SK-N-SH (cell line): Measurements from ENCODE around the gene LRP5. TPM values are rescaled to one million over a fixed set of nuclear protein-coding genes. Genes with fewer than 3 reads are reported as not detected.

Source experiments
- CTCF ChIA-PET: fragments of 300-600, 350-600 bp; formaldehyde crosslinking; extraction: SDS; loops from one replicate; lab custom pipeline; 2021; lab: Yijun Ruan, JAX
- POLR2A ChIA-PET: fragments of 350-600 bp; sonication (Branson Sonifier 250); formaldehyde crosslinking; extraction: SDS; loops from one replicate; lab custom pipeline; 2020; ENCODE audit warnings: antibody characterized with exemption, inconsistent platforms; lab: Yijun Ruan, JAX
- DNase-seq: peaks from one replicate; pipeline ENCODE4 v3.0.0; 2012
- H2AFZ ChIP-seq: fragments of 200-600 bp; sonication (generic); 2 replicates; pipeline ENCODE4 v1.8.1; 2016; ENCODE audit warnings: antibody characterized with exemption, mild to moderate bottlenecking, low read depth
- H3F3A ChIP-seq: fragments of 200-600 bp; sonication (generic); replicated peaks from 2 replicates; pipeline ENCODE3; 2016; ENCODE audit warnings: antibody characterized with exemption, mild to moderate bottlenecking; ENCODE audit not compliant: insufficient read depth
- H3K27ac ChIP-seq, 2 experiments: fragments of 200-500 bp in 1 of 2; fragments of 200-600 bp in 1 of 2; sonication (Bioruptor generic) in 1 of 2; sonication (generic), shearing (Covaris generic) in 1 of 2; 2 replicates each; pipeline versions ENCODE4 v1.5.1 to v1.6.1; 2014 to 2016; ENCODE audit warnings: low read depth in 2 of 2, inconsistent platforms in 1 of 2, low read length in 1 of 2, mild to moderate bottlenecking in 1 of 2, mixed read lengths in 1 of 2
- H3K27me3 ChIP-seq: fragments of 200-600 bp; sonication (generic), shearing (Covaris generic); 2 replicates; pipeline ENCODE4 v1.6.1; 2016; ENCODE audit warnings: mixed run types; ENCODE audit not compliant: insufficient read depth
- H3K36me3 ChIP-seq, 2 experiments: fragments of 200-500 bp in 1 of 2; fragments of 200-600 bp in 1 of 2; sonication (Bioruptor generic) in 1 of 2; sonication (generic) in 1 of 2; replicated peaks in 1 of 2; 2 replicates each; pipeline versions ENCODE3 to v1.5.1; 2014 to 2016; ENCODE audit warnings: low read length in 1 of 2, mild to moderate bottlenecking in 1 of 2; ENCODE audit not compliant: insufficient read depth in 2 of 2, control insufficient read depth in 1 of 2
- H3K4me1 ChIP-seq, 2 experiments: fragments of 200-500 bp in 1 of 2; fragments of 200-600 bp in 1 of 2; sonication (Bioruptor generic) in 1 of 2; sonication (generic), shearing (Covaris generic) in 1 of 2; 2 replicates each; pipeline versions ENCODE4 v1.5.1 to v1.6.1; 2014 to 2016; ENCODE audit warnings: low read depth in 1 of 2, low read length in 1 of 2, mixed run types in 1 of 2; ENCODE audit not compliant: insufficient read depth in 2 of 2, control insufficient read depth in 1 of 2
- H3K4me2 ChIP-seq: fragments of 200-600 bp; sonication (generic), shearing (Covaris generic); 2 replicates; pipeline ENCODE4 v1.6.1; 2017; ENCODE audit warnings: mixed run types
- H3K4me3 ChIP-seq, 2 experiments: fragments of 200-500 bp in 1 of 2; fragments of 200-600 bp in 1 of 2; sonication (Bioruptor generic) in 1 of 2; sonication (generic), shearing (Covaris generic) in 1 of 2; 2 replicates each; pipeline versions ENCODE4 v1.5.1 to v1.8.1; 2014 to 2016; ENCODE audit warnings: low read depth in 2 of 2, inconsistent platforms in 1 of 2, low read length in 1 of 2, mild to moderate bottlenecking in 1 of 2, mixed read lengths in 1 of 2, moderate library complexity in 1 of 2
- H3K79me2 ChIP-seq: fragments of 200-600 bp; sonication (generic); 2 replicates; pipeline ENCODE4 v1.8.1; 2017; ENCODE audit warnings: mild to moderate bottlenecking; ENCODE audit not compliant: insufficient read depth
- H3K9ac ChIP-seq: fragments of 200-600 bp; sonication (generic); 2 replicates; pipeline ENCODE4 v1.6.1; 2017; ENCODE audit warnings: mixed run types
- H3K9me2 ChIP-seq: fragments of 200-600 bp; sonication (generic); 2 replicates; pipeline ENCODE4 v1.6.1; 2017; ENCODE audit warnings: mixed run types
- H3K9me3 ChIP-seq: fragments of 200-600 bp; sonication (generic); 2 replicates; pipeline ENCODE4 v1.6.1; 2017; ENCODE audit warnings: mixed run types, mild to moderate bottlenecking, moderate library complexity
- H4K20me1 ChIP-seq: fragments of 200-600 bp; sonication (generic); 2 replicates; pipeline ENCODE4 v1.6.1; 2017; ENCODE audit warnings: mild to moderate bottlenecking, mixed run types; ENCODE audit not compliant: insufficient read depth
- EP300 ChIP-seq, 2 experiments: IDR thresholded peaks; 2 replicates each; pipeline versions ENCODE4 v1.4.0 to v1.6.1; 2012; ENCODE audit warnings: borderline replicate concordance in 1 of 2, low read depth in 1 of 2, low read length in 1 of 2
- EZH2phosphoT487 ChIP-seq: fragments of 200-600 bp; sonication (generic); IDR thresholded peaks from 2 replicates; pipeline ENCODE4 v1.6.1; 2017; ENCODE audit warnings: low read depth, mixed run types, mild to moderate bottlenecking, antibody characterized with exemption, moderate library complexity, borderline replicate concordance
- GABPA ChIP-seq: IDR thresholded peaks from 2 replicates; pipeline ENCODE4 v1.4.0; 2012; ENCODE audit warnings: low read depth, mild to moderate bottlenecking
- GATA2 ChIP-seq: sonication (generic); formaldehyde crosslinking; IDR thresholded peaks from 2 replicates; pipeline ENCODE4 v1.5.0; 2020; ENCODE audit warnings: mild to moderate bottlenecking, missing genetic modification reagents
- MEF2A ChIP-seq: IDR thresholded peaks from 2 replicates; pipeline ENCODE4 v1.4.0; 2012; ENCODE audit warnings: low read depth, borderline replicate concordance
- MXI1 ChIP-seq: IDR thresholded peaks from 2 replicates; pipeline ENCODE4 v1.6.1; 2012; ENCODE audit warnings: mild to moderate bottlenecking, low read depth, low read length, improper control_type of control experiment
- NRF1 ChIP-seq: IDR thresholded peaks from 2 replicates; pipeline ENCODE4 v1.6.1; 2012; ENCODE audit warnings: low read depth, mild to moderate bottlenecking, low read length
- RFX5 ChIP-seq: IDR thresholded peaks from 2 replicates; pipeline ENCODE4 v1.6.1; 2012; ENCODE audit warnings: mild to moderate bottlenecking, improper control_type of control experiment, low read length
- YY1 ChIP-seq: IDR thresholded peaks from 2 replicates; pipeline ENCODE4 v1.4.0; 2012; ENCODE audit warnings: low read depth, mild to moderate bottlenecking
- WGBS: methylation state at CpG from one replicate; pipeline ENCODE4 v1.1.6; 2017; ENCODE audit warnings: low lambda C conversion rate; 5-methylcytosine and 5-hydroxymethylcytosine counted together
- polyA plus RNA-seq, 3 experiments: library from polyadenylated mRNA; depleted of rRNA; stranded (reverse); fragments of >200 nt; gene quantifications; 2 replicates each; pipeline ENCODE4 v1.2.3, GENCODE V29; 2012
- TF ChIP-seq, protein P1 (sequence below): fragments of 150-350 bp; IDR thresholded peaks from 2 replicates; pipeline ENCODE4 v1.6.1; 2017; ENCODE audit warnings: antibody characterized with exemption, low read length, low read depth, borderline replicate concordance
- TF ChIP-seq, protein P2 (sequence below): IDR thresholded peaks from 2 replicates; pipeline ENCODE4 v1.4.0; 2012; ENCODE audit warnings: low read depth, borderline replicate concordance
- TF ChIP-seq, protein P3 (sequence below): IDR thresholded peaks from 2 replicates; pipeline ENCODE4 v1.6.1; 2012; ENCODE audit warnings: mild to moderate bottlenecking, low read depth, low read length, moderate library complexity
- TF ChIP-seq, protein P4 (sequence below): IDR thresholded peaks from 2 replicates; pipeline ENCODE4 v1.4.0; 2012; ENCODE audit warnings: low read depth
- TF ChIP-seq, protein P5 (sequence below): fragments of 150-350 bp; IDR thresholded peaks from 2 replicates; pipeline ENCODE4 v1.6.1; 2016; ENCODE audit warnings: mild to moderate bottlenecking, low read depth, low read length
- TF ChIP-seq, protein P6 (sequence below): IDR thresholded peaks from 2 replicates; pipeline ENCODE4; 2012

Gene LRP5
- polyA plus RNA-seq, 1 of the 3 experiments (the other 2 are of a cell fraction) = 15.0 TPM

DNA sequence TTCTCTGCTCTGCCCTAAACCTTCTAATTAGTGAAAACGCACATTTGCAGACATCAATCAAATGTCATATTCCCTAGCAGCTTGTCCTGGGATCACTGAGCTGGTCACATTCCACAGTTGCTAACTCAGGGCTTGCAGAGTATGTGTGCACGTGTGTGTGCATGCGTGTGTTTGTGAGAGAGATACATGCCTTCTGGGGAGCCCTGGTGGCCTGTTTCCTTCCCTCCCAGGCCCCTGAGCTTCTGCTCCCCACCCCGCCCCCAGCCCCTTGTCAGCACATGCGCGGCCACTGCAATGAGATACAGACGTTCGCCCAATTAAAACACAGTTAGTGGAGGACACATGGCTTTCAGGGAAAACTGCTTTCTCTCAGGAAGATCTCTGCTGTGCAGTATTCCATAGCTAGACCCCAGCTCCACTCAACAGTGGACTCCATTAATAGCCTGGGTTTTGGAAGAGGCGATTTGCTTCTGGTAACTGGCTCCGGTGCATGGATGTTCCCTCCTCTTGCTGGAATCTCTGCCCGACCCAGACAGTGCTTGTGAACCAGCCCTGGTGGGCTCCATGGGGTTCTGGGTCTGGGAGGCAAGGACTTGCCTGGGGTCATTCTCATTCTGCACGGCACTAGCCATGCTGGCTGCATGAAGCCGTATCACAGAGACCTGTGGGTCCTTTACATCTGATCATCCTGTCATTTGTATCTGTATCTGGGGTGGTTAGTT lies 17.7 kb downstream of the LRP5 start:
- Histone ChIP-seq H3K9me2 (no peaks in the 10 kb centered on the region), H3K27ac (peak overlapping the region in 1 of 2 experiments; percentile 90; a peak in 2 of 4 replicates), H3K9me3 (no peaks in the 10 kb centered on the region), H3K4me2 (peak overlapping the region; percentile 26; the same call in 1 of the 2 replicates)
- WGBS = 74% methylated on average over 9 of the region's 13 CpGs
- peak; percentile 46; the same call in 1 of the 2 replicates for TF ChIP-seq NRF1
- TF ChIP-seq EP300 (IDR thresholded peaks at IDR 0.05; ENCODE audit: borderline replicate concordance in 1 of 2, low read depth in 1 of 2, low read length in 1 of 2) = peak in 1 of 2 experiments; percentile 5; a peak in 1 of 4 replicates
- TF ChIP-seq, protein P1, sequence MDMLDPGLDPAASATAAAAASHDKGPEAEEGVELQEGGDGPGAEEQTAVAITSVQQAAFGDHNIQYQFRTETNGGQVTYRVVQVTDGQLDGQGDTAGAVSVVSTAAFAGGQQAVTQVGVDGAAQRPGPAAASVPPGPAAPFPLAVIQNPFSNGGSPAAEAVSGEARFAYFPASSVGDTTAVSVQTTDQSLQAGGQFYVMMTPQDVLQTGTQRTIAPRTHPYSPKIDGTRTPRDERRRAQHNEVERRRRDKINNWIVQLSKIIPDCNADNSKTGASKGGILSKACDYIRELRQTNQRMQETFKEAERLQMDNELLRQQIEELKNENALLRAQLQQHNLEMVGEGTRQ = no peak
- TF ChIP-seq MXI1 = peak; percentile 92; the same call in 1 of the 2 replicates
- TF ChIP-seq, all 33 proteins: peak for 3
- DNase-seq = peak; percentile 83
- Histone ChIP-seq H3K4me3 (no peak overlapping the region), H3K9ac (no peak overlapping the region), H3K4me1 (peaks cover 10 to 65% of the 10 kb centered on the region in 2 experiments; a peak in 3 of 4 replicates), H3K79me2 (peaks cover 32% of the 10 kb centered on the region), H2AFZ (no peak overlapping the region), H3K27me3 (no peaks in the 10 kb centered on the region), H3F3A (no peaks in the 10 kb centered on the region), H3K36me3 (no peaks in the 10 kb centered on the region), H4K20me1 (no peaks in the 10 kb centered on the region)
- ChIA-PET CTCF (interaction anchor here (1.1 to 1.5 kb wide), 5 partner anchors 32 to 73 kb away, joined by 3 to 9 read pairs (median 4); no protein-coding TSS in a partner anchor), POLR2A (interaction anchor here (1.0 to 1.3 kb wide), 2 partner anchors 43 to 58 kb away, joined by 3 to 12 read pairs; partner anchors contain the start of gene C11orf24)

DNA sequence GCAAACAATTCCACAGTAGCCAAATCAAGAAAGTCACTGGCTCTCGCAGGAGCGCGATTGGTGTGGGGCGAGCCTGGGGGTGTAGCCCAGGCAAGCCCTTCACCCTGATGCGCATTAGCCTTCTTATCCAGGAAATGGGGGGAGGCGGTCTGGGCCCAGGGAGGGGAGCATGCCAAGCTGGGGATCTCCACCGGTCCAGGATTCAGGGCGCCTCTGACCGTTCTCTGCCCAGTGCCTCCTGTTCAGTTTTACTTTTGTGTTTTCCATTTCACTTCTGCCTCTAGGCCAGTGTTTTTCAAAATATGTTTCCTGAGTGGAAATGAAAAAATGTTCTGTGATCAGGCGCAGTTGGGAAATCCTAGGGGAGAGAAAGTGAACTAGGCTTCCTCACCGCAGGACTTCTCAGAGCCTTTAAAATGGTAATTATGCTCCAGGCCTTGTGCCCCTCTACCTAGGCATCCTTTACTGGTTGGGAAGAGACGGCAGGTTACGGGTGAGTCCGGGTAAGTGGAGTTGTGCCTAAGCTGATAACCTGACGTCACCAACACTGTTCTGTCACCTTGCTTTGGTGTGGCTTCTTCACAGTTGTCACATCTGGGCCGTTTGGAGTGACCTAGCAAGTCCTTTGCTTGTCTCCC lies 18.4 kb downstream of the LRP5 start:
- POLR2A ChIA-PET = interaction anchor here (1.0 to 1.3 kb wide), 2 partner anchors 42 to 59 kb away, joined by 3 to 12 read pairs; partner anchors contain the start of gene C11orf24
- peaks cover 10 to 58% of the 10 kb centered on the region in 2 experiments; a peak in 3 of 4 replicates for H3K4me1 ChIP-seq
- TF ChIP-seq EZH2phosphoT487 (no peak), YY1 (no peak), GABPA (no peak), MEF2A (no peak), GATA2 (CRISPR knock-in tag) (no peak), MXI1 (no peak), RFX5 (no peak)
- TF ChIP-seq, protein P2, sequence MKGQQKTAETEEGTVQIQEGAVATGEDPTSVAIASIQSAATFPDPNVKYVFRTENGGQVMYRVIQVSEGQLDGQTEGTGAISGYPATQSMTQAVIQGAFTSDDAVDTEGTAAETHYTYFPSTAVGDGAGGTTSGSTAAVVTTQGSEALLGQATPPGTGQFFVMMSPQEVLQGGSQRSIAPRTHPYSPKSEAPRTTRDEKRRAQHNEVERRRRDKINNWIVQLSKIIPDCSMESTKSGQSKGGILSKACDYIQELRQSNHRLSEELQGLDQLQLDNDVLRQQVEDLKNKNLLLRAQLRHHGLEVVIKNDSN = no peak
- TF ChIP-seq, protein P3, sequence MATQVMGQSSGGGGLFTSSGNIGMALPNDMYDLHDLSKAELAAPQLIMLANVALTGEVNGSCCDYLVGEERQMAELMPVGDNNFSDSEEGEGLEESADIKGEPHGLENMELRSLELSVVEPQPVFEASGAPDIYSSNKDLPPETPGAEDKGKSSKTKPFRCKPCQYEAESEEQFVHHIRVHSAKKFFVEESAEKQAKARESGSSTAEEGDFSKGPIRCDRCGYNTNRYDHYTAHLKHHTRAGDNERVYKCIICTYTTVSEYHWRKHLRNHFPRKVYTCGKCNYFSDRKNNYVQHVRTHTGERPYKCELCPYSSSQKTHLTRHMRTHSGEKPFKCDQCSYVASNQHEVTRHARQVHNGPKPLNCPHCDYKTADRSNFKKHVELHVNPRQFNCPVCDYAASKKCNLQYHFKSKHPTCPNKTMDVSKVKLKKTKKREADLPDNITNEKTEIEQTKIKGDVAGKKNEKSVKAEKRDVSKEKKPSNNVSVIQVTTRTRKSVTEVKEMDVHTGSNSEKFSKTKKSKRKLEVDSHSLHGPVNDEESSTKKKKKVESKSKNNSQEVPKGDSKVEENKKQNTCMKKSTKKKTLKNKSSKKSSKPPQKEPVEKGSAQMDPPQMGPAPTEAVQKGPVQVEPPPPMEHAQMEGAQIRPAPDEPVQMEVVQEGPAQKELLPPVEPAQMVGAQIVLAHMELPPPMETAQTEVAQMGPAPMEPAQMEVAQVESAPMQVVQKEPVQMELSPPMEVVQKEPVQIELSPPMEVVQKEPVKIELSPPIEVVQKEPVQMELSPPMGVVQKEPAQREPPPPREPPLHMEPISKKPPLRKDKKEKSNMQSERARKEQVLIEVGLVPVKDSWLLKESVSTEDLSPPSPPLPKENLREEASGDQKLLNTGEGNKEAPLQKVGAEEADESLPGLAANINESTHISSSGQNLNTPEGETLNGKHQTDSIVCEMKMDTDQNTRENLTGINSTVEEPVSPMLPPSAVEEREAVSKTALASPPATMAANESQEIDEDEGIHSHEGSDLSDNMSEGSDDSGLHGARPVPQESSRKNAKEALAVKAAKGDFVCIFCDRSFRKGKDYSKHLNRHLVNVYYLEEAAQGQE = no peak
- TF ChIP-seq, protein P4, sequence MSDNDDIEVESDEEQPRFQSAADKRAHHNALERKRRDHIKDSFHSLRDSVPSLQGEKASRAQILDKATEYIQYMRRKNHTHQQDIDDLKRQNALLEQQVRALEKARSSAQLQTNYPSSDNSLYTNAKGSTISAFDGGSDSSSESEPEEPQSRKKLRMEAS = no peak
- TF ChIP-seq, protein P5, sequence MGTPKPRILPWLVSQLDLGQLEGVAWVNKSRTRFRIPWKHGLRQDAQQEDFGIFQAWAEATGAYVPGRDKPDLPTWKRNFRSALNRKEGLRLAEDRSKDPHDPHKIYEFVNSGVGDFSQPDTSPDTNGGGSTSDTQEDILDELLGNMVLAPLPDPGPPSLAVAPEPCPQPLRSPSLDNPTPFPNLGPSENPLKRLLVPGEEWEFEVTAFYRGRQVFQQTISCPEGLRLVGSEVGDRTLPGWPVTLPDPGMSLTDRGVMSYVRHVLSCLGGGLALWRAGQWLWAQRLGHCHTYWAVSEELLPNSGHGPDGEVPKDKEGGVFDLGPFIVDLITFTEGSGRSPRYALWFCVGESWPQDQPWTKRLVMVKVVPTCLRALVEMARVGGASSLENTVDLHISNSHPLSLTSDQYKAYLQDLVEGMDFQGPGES = no peak
- TF ChIP-seq, protein P6, sequence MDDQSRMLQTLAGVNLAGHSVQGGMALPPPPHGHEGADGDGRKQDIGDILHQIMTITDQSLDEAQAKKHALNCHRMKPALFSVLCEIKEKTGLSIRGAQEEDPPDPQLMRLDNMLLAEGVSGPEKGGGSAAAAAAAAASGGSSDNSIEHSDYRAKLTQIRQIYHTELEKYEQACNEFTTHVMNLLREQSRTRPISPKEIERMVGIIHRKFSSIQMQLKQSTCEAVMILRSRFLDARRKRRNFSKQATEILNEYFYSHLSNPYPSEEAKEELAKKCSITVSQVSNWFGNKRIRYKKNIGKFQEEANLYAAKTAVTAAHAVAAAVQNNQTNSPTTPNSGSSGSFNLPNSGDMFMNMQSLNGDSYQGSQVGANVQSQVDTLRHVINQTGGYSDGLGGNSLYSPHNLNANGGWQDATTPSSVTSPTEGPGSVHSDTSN = no peak

More for the DNA sequence above, 18.4 kb downstream of the LRP5 start:
- Histone ChIP-seq H3K9me3 (no peaks in the 10 kb centered on the region), H4K20me1 (no peaks in the 10 kb centered on the region), H3K36me3 (no peaks in the 10 kb centered on the region), H3F3A (no peaks in the 10 kb centered on the region), H3K79me2 (peaks cover 31% of the 10 kb centered on the region), H3K27me3 (no peaks in the 10 kb centered on the region), H3K27ac (peak overlapping the region in 1 of 2 experiments; percentile 90; a peak in 2 of 4 replicates), H3K4me3 (no peak overlapping the region), H2AFZ (no peak overlapping the region), H3K9ac (no peak overlapping the region), H3K9me2 (no peaks in the 10 kb centered on the region), H3K4me2 (no peak overlapping the region)
- peak; percentile 47 for DNase-seq
- 96% methylated on average over 16 of the region's 16 CpGs for WGBS
- CTCF ChIA-PET = interaction anchor here (1.0 to 1.8 kb wide), 5 partner anchors 12 to 73 kb away, joined by 3 to 9 read pairs (median 4); no protein-coding TSS in a partner anchor
